ENCODE results near the gene METTL25.

GRCh38 chr12:82510386-82510785, 152.1 kb downstream of the METTL25 start:
- no peak for TF ChIP-seq CTCF (IDR thresholded peaks at IDR 0.05; ENCODE audit: low read length)
- TF ChIP-seq EZH2phosphoT487 (IDR thresholded peaks at IDR 0.05; ENCODE audit: low read length): no peak
- no peak for TF ChIP-seq EZH2 (optimal IDR thresholded peaks at IDR 0.05; ENCODE audit: low read depth, low read length)
